HEK293T (cell line): ENCODE measurements around the gene MIEF2.

Experiments
- BHLHE40 ChIP-seq: fragments of 450-650 bp; IDR thresholded peaks from 2 replicates; pipeline ENCODE4 v1.6.1; 2016; ENCODE audit warnings: mild to moderate bottlenecking, moderate library complexity, borderline replicate concordance
- FOXK2 ChIP-seq: fragments of 450-650 bp; IDR thresholded peaks from 2 replicates; pipeline ENCODE4 v1.6.1; 2016; ENCODE audit warnings: mild to moderate bottlenecking
- FOXM1 ChIP-seq: fragments of 450-650 bp; IDR thresholded peaks from 2 replicates; pipeline ENCODE4 v1.6.1; 2017; ENCODE audit warnings: mild to moderate bottlenecking, borderline replicate concordance
- HDGF ChIP-seq: fragments of 450-650 bp; IDR thresholded peaks from 2 replicates; pipeline ENCODE4 v1.6.1; 2017; ENCODE audit warnings: antibody characterized with exemption, borderline replicate concordance
- SUZ12 ChIP-seq: fragments of 450-650 bp; IDR thresholded peaks from 2 replicates; pipeline ENCODE4 v1.6.1; 2016; ENCODE audit warnings: mild to moderate bottlenecking

DNA sequence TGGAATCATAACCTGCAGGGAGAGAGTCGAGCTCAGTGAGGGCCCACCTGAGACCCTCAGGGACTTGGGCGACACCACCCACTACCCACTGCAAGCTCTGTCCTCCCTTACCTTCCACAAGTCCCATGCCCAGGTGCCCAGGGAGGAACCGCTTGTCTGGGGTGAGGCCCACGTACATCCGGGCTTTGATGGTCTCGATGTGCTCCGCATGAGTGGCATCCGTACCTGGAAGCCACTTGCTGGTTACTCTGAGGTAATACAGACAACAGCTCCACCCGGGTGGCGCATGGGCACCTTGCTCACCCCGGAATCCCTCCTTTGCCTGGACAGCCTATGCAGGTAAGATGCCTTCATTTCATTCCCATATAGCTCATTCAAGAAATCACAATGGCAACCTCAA, 24.8 kb downstream of the MIEF2 start:
- TF ChIP-seq HDGF, result no peak
- TF ChIP-seq FOXM1, result no peak
- TF ChIP-seq BHLHE40, result no peak
- TF ChIP-seq SUZ12, result no peak
- TF ChIP-seq FOXK2, result no peak
